ENCODE data around the gene PSMD1. TPM values are rescaled to one million over a fixed set of nuclear protein-coding genes. Genes with fewer than 3 reads are reported as not detected.

The PSMD1 gene
- total and polyA plus RNA-seq, 2 donors (not counting 3 experiments of a cell fraction or from before 2014, with no cell fraction given) = 163 to 209 TPM

DNA sequence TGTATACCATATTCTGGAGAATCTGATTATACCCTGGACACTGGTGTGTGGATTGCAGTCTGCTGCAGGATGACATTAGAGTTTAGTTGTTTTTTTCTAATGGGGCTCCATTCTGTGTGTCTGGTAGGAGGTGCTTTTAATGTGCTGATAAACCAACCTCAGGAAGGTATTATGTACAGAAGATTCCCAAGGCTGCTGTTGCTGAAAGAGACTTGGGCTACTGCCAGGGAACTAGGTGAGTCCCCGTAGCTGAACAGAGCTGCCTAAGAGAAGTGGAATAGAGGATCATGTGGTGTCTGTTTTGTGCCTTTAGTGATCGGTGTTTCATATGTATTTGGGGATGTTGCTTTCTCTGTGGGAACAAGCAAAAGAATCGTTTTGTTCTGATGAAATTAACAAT is 44.2 kb upstream of the PSMD1 start:
- Histone ChIP-seq H3K79me2 (ENCODE audit: control insufficient read depth, insufficient read depth, low read length) (no peaks in the 10 kb centered on the region), H3K4me3 (replicated peaks in 1 of 3; ENCODE audit: insufficient read depth in 1 of 3, low read depth in 1 of 3, low read length in 3 of 3) (no peak overlapping the region), H4K20me1 (replicated peaks; ENCODE audit: control insufficient read depth, extremely low read depth, insufficient read depth, low read length) (no peaks in the 10 kb centered on the region), H3K4me1 (ENCODE audit: control insufficient read depth, extremely low read depth, insufficient read depth, low read length) (no peaks in the 10 kb centered on the region), H3K27me3 (ENCODE audit: control insufficient read depth in 2 of 2, insufficient read depth in 2 of 2, low read length in 2 of 2) (peaks cover 7 to 9% of the 10 kb centered on the region in 2 experiments), H3K9ac (replicated peaks; ENCODE audit: extremely low read depth, insufficient read depth, low read length) (no peak overlapping the region), H3K36me3 (ENCODE audit: control insufficient read depth in 2 of 2, extremely low read depth in 1 of 2, insufficient read depth in 2 of 2, low read length in 2 of 2) (no peaks in the 10 kb centered on the region), H3K9me3 (replicated peaks; ENCODE audit: control insufficient read depth, insufficient read depth, low read length) (no peaks in the 10 kb centered on the region), H3K4me2 (ENCODE audit: insufficient read depth, low read length) (no peak overlapping the region), H3K27ac (ENCODE audit: insufficient read depth, low read depth, low read length) (no peak overlapping the region), H2AFZ (ENCODE audit: low read depth, low read length) (no peak overlapping the region), H3K9me1 (replicated peaks; ENCODE audit: control insufficient read depth, extremely low read depth, insufficient read depth, low read length) (no peaks in the 10 kb centered on the region)
- intact Hi-C loops (cut with micrococcal nuclease) = no loop called here
- DNase-seq (ENCODE audit: low read depth, low spot score) (no peak), FAIRE-seq (no peak)
- CTCF ChIA-PET = interaction anchor here (1.0 kb wide), 1 partner anchor 12 kb away, joined by 3 read pairs; no protein-coding TSS in a partner anchor
- no peak for TF ChIP-seq MYC (IDR thresholded peaks at IDR 0.05; ENCODE audit: low read depth, low read length)
- TF ChIP-seq FOS (IDR thresholded peaks at IDR 0.05; ENCODE audit: borderline replicate concordance, insufficient read depth, low read length) = no peak
- TF ChIP-seq JUN (IDR thresholded peaks at IDR 0.05; ENCODE audit: borderline replicate concordance, insufficient read depth, insufficient read length, low read depth) = no peak
- no peak for TF ChIP-seq POLR2AphosphoS5 (IDR thresholded peaks at IDR 0.05; ENCODE audit: insufficient read depth, low read depth, low read length)
- TF ChIP-seq, protein P1, sequence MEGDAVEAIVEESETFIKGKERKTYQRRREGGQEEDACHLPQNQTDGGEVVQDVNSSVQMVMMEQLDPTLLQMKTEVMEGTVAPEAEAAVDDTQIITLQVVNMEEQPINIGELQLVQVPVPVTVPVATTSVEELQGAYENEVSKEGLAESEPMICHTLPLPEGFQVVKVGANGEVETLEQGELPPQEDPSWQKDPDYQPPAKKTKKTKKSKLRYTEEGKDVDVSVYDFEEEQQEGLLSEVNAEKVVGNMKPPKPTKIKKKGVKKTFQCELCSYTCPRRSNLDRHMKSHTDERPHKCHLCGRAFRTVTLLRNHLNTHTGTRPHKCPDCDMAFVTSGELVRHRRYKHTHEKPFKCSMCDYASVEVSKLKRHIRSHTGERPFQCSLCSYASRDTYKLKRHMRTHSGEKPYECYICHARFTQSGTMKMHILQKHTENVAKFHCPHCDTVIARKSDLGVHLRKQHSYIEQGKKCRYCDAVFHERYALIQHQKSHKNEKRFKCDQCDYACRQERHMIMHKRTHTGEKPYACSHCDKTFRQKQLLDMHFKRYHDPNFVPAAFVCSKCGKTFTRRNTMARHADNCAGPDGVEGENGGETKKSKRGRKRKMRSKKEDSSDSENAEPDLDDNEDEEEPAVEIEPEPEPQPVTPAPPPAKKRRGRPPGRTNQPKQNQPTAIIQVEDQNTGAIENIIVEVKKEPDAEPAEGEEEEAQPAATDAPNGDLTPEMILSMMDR (IDR thresholded peaks at IDR 0.05; ENCODE audit: extremely low read depth in 1 of 2, insufficient read depth in 1 of 2, low read depth in 1 of 2, low read length in 2 of 2) = no peak
- TF ChIP-seq, protein P2, sequence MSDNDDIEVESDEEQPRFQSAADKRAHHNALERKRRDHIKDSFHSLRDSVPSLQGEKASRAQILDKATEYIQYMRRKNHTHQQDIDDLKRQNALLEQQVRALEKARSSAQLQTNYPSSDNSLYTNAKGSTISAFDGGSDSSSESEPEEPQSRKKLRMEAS (IDR thresholded peaks at IDR 0.05; ENCODE audit: insufficient read depth, insufficient read length) = no peak
- TF ChIP-seq EZH2 (IDR thresholded peaks at IDR 0.05; ENCODE audit: borderline replicate concordance, low read depth, low read length, severe bottlenecking) = no peak
- TF ChIP-seq POLR2A (IDR thresholded peaks at IDR 0.05; ENCODE audit: low read depth, low read length) = no peak
- no peak for TF ChIP-seq GATA2 (IDR thresholded peaks at IDR 0.05; ENCODE audit: insufficient read depth, insufficient read length, low read depth, low read length)
- dilution Hi-C loops (cut with MboI; ENCODE audit: extremely low pct_ligation_motif_present, low sequenced_read_pairs) = no loop called here
- POLR2A ChIA-PET = no interaction called here
- no TSS peak for BruUV-seq (replicated peaks)
